ENCODE measurements around the gene BRAT1. TPM values are rescaled to one million over a fixed set of nuclear protein-coding genes. Genes with fewer than 3 reads are reported as not detected.

Gene BRAT1
- polyA plus RNA-seq, 2 donors: 15.6 to 19.5 TPM

GRCh38 chr7:2512713-2513112, 42.6 kb downstream of the BRAT1 start:
- peaks cover 7 to 16% of the 10 kb centered on the region in 2 donors for H3K4me1 ChIP-seq (ENCODE audit: control insufficient read depth in 2 of 2, insufficient read depth in 2 of 2, low read length in 1 of 2)
- no peaks in the 10 kb centered on the region for H3K27me3 ChIP-seq (ENCODE audit: control insufficient read depth in 1 of 2, insufficient read depth in 2 of 2, low read length in 2 of 2)
- 83 to 87% methylated on average over 3 of the region's 3 CpGs for WGBS, 2 donors
- H3K9me3 ChIP-seq (ENCODE audit: control insufficient read depth in 2 of 2, insufficient read depth in 1 of 2, low read depth in 1 of 2, low read length in 1 of 2): no peaks in the 10 kb centered on the region
- H3K27ac ChIP-seq (ENCODE audit: low read depth in 2 of 2, low read length in 1 of 2): no peak overlapping the region
- H3K4me3 ChIP-seq (ENCODE audit: low read depth in 1 of 2, low read length in 2 of 2): no peak overlapping the region
- no peaks in the 10 kb centered on the region for H3K36me3 ChIP-seq (ENCODE audit: control insufficient read depth in 2 of 2, insufficient read depth in 2 of 2, low read length in 1 of 2)

- H3K4me1 ChIP-seq (ENCODE audit: control insufficient read depth in 2 of 2, insufficient read depth in 2 of 2, low read length in 1 of 2): peaks cover 7 to 16% of the 10 kb centered on the region in 2 donors
- WGBS, 2 donors: 32 to 34% methylated on average over 12 of the region's 12 CpGs
- H3K9me3 ChIP-seq (ENCODE audit: control insufficient read depth in 2 of 2, insufficient read depth in 1 of 2, low read depth in 1 of 2, low read length in 1 of 2): no peaks in the 10 kb centered on the region
- H3K27me3 ChIP-seq (ENCODE audit: control insufficient read depth in 1 of 2, insufficient read depth in 2 of 2, low read length in 2 of 2): no peaks in the 10 kb centered on the region
- H3K4me3 ChIP-seq (ENCODE audit: low read depth in 1 of 2, low read length in 2 of 2): no peak overlapping the region
- H3K27ac ChIP-seq (ENCODE audit: low read depth in 2 of 2, low read length in 1 of 2): peak overlapping the region; percentile 45 to 57
- no peaks in the 10 kb centered on the region for H3K36me3 ChIP-seq (ENCODE audit: control insufficient read depth in 2 of 2, insufficient read depth in 2 of 2, low read length in 1 of 2)
These were observed 43.1 kb downstream of the BRAT1 start for GRCh38 chr7:2512179-2512661.

GRCh38 chr7:2511769-2512168, 43.6 kb downstream of the BRAT1 start:
- Histone ChIP-seq H3K4me3 (ENCODE audit: low read depth in 1 of 2, low read length in 2 of 2) (no peak overlapping the region), H3K27me3 (ENCODE audit: control insufficient read depth in 1 of 2, insufficient read depth in 2 of 2, low read length in 2 of 2) (no peaks in the 10 kb centered on the region), H3K36me3 (ENCODE audit: control insufficient read depth in 2 of 2, insufficient read depth in 2 of 2, low read length in 1 of 2) (no peaks in the 10 kb centered on the region), H3K27ac (ENCODE audit: low read depth in 2 of 2, low read length in 1 of 2) (peak overlapping the region; percentile 45 to 57), H3K4me1 (ENCODE audit: control insufficient read depth in 2 of 2, insufficient read depth in 2 of 2, low read length in 1 of 2) (peaks cover 7 to 16% of the 10 kb centered on the region in 2 donors), H3K9me3 (ENCODE audit: control insufficient read depth in 2 of 2, insufficient read depth in 1 of 2, low read depth in 1 of 2, low read length in 1 of 2) (no peaks in the 10 kb centered on the region)
- WGBS, 2 donors: 42 to 46% methylated on average over 18 of the region's 18 CpGs

GRCh38 chr7:2510909-2511768, 44.2 kb downstream of the BRAT1 start:
- H3K27ac ChIP-seq (ENCODE audit: low read depth in 2 of 2, low read length in 1 of 2): peak overlapping the region; percentile 38 to 57
- no peaks in the 10 kb centered on the region for H3K36me3 ChIP-seq (ENCODE audit: control insufficient read depth in 2 of 2, insufficient read depth in 2 of 2, low read length in 1 of 2)
- no peaks in the 10 kb centered on the region for H3K27me3 ChIP-seq (ENCODE audit: control insufficient read depth in 1 of 2, insufficient read depth in 2 of 2, low read length in 2 of 2)
- 27 to 41% methylated on average over 27 of the region's 27 CpGs for WGBS, 2 donors
- no peaks in the 10 kb centered on the region for H3K9me3 ChIP-seq (ENCODE audit: control insufficient read depth in 2 of 2, insufficient read depth in 1 of 2, low read depth in 1 of 2, low read length in 1 of 2)
- H3K4me1 ChIP-seq (ENCODE audit: control insufficient read depth in 2 of 2, insufficient read depth in 2 of 2, low read length in 1 of 2): peaks cover 7 to 16% of the 10 kb centered on the region in 2 donors
- H3K4me3 ChIP-seq (ENCODE audit: low read depth in 1 of 2, low read length in 2 of 2): no peak overlapping the region

- Histone ChIP-seq H3K27me3 (ENCODE audit: control insufficient read depth in 1 of 2, insufficient read depth in 2 of 2, low read length in 2 of 2) (no peaks in the 10 kb centered on the region), H3K4me1 (ENCODE audit: control insufficient read depth in 2 of 2, insufficient read depth in 2 of 2, low read length in 1 of 2) (peaks cover 7 to 16% of the 10 kb centered on the region in 2 donors), H3K9me3 (ENCODE audit: control insufficient read depth in 2 of 2, insufficient read depth in 1 of 2, low read depth in 1 of 2, low read length in 1 of 2) (no peaks in the 10 kb centered on the region), H3K27ac (ENCODE audit: low read depth in 2 of 2, low read length in 1 of 2) (peak overlapping the region; percentile 1 to 2), H3K4me3 (ENCODE audit: low read depth in 1 of 2, low read length in 2 of 2) (no peak overlapping the region), H3K36me3 (ENCODE audit: control insufficient read depth in 2 of 2, insufficient read depth in 2 of 2, low read length in 1 of 2) (no peaks in the 10 kb centered on the region)
- 82% methylated on average over 13 of the region's 13 CpGs for WGBS, 2 donors
These were observed 45.1 kb downstream of the BRAT1 start for GRCh38 chr7:2510130-2510776.

GRCh38 chr7:2509298-2509906, 45.9 kb downstream of the BRAT1 start:
- Histone ChIP-seq H3K27ac (ENCODE audit: low read depth in 2 of 2, low read length in 1 of 2) (peak overlapping the region in 1 of 2 donors; percentile 30), H3K4me3 (ENCODE audit: low read depth in 1 of 2, low read length in 2 of 2) (no peak overlapping the region), H3K9me3 (ENCODE audit: control insufficient read depth in 2 of 2, insufficient read depth in 1 of 2, low read depth in 1 of 2, low read length in 1 of 2) (no peaks in the 10 kb centered on the region), H3K36me3 (ENCODE audit: control insufficient read depth in 2 of 2, insufficient read depth in 2 of 2, low read length in 1 of 2) (no peaks in the 10 kb centered on the region), H3K27me3 (ENCODE audit: control insufficient read depth in 1 of 2, insufficient read depth in 2 of 2, low read length in 2 of 2) (no peaks in the 10 kb centered on the region), H3K4me1 (ENCODE audit: control insufficient read depth in 2 of 2, insufficient read depth in 2 of 2, low read length in 1 of 2) (peaks cover 7 to 16% of the 10 kb centered on the region in 2 donors)
- 58 to 70% methylated on average over 23 of the region's 23 CpGs for WGBS, 2 donors

- no peaks in the 10 kb centered on the region for H3K27me3 ChIP-seq (ENCODE audit: control insufficient read depth in 1 of 2, insufficient read depth in 2 of 2, low read length in 2 of 2)
- H3K4me1 ChIP-seq (ENCODE audit: control insufficient read depth in 2 of 2, insufficient read depth in 2 of 2, low read length in 1 of 2): peaks cover 7 to 17% of the 10 kb centered on the region in 2 donors
- H3K36me3 ChIP-seq (ENCODE audit: control insufficient read depth in 2 of 2, insufficient read depth in 2 of 2, low read length in 1 of 2): no peaks in the 10 kb centered on the region
- WGBS, 2 donors: 33 to 49% methylated on average over 43 of the region's 43 CpGs
- H3K27ac ChIP-seq (ENCODE audit: low read depth in 2 of 2, low read length in 1 of 2): peak overlapping the region; percentile 17 to 51
- H3K4me3 ChIP-seq (ENCODE audit: low read depth in 1 of 2, low read length in 2 of 2): no peak overlapping the region
- H3K9me3 ChIP-seq (ENCODE audit: control insufficient read depth in 2 of 2, insufficient read depth in 1 of 2, low read depth in 1 of 2, low read length in 1 of 2): no peaks in the 10 kb centered on the region
These were observed 46.8 kb downstream of the BRAT1 start for GRCh38 chr7:2508327-2509215.

- H3K4me1 ChIP-seq (ENCODE audit: control insufficient read depth in 2 of 2, insufficient read depth in 2 of 2, low read length in 1 of 2): peaks cover 7 to 21% of the 10 kb centered on the region in 2 donors
These were observed 47.4 kb downstream of the BRAT1 start for GRCh38 chr7:2507917-2508306.

More at GRCh38 chr7:2507917-2508306, 47.4 kb downstream of the BRAT1 start:
- no peaks in the 10 kb centered on the region for H3K9me3 ChIP-seq (ENCODE audit: control insufficient read depth in 2 of 2, insufficient read depth in 1 of 2, low read depth in 1 of 2, low read length in 1 of 2)
- WGBS, 2 donors: 83 to 88% methylated on average over 6 of the region's 6 CpGs
- no peaks in the 10 kb centered on the region for H3K27me3 ChIP-seq (ENCODE audit: control insufficient read depth in 1 of 2, insufficient read depth in 2 of 2, low read length in 2 of 2)
- H3K27ac ChIP-seq (ENCODE audit: low read depth in 2 of 2, low read length in 1 of 2): no peak overlapping the region
- no peak overlapping the region for H3K4me3 ChIP-seq (ENCODE audit: low read depth in 1 of 2, low read length in 2 of 2)
- H3K36me3 ChIP-seq (ENCODE audit: control insufficient read depth in 2 of 2, insufficient read depth in 2 of 2, low read length in 1 of 2): no peaks in the 10 kb centered on the region

All from esophagus (tissue), 2 donors.